PC-9 (cell line): Measurements from ENCODE around the gene AGPAT3. TPM values are rescaled to one million over a fixed set of nuclear protein-coding genes. Genes with fewer than 3 reads are reported as not detected.

Experiments
- BruUV-seq: library from RNA; stranded (reverse); fragments of 400-500 nt; replicated peaks from 2 replicates; lab custom pipeline; 2021; lab: Mats Ljungman, UMichigan
- CTCF ChIA-PET: fragments of 300-600 bp; sonication (Branson Sonifier 250); formaldehyde crosslinking; loops from one replicate; lab custom pipeline; 2022; ENCODE audit warnings: antibody characterized with exemption; lab: Charles Lee
- POLR2A ChIA-PET: fragments of 300-600 bp; sonication (Branson Sonifier 250); formaldehyde crosslinking; loops from one replicate; lab custom pipeline; 2022; ENCODE audit warnings: antibody characterized with exemption; ENCODE audit not compliant: unreplicated experiment; lab: Charles Lee
- DNase-seq, 2 experiments: peaks; one replicate each; pipeline versions ENCODE4 v3.0.0 to v3.0.0-alpha.2; 2015 to 2022; ENCODE audit warnings: mixed read lengths in 1 of 2
- H2AFZ ChIP-seq: fragments of 200-600 bp; sonication (generic); 2 replicates; pipeline ENCODE4 v1.8.1; 2017; ENCODE audit warnings: antibody characterized with exemption
- H3F3A ChIP-seq: fragments of 200-600 bp; sonication (generic); 2 replicates; pipeline ENCODE4 v1.8.1; 2017; ENCODE audit warnings: antibody characterized with exemption, mild to moderate bottlenecking, low read depth; ENCODE audit not compliant: insufficient read depth
- H3K27ac ChIP-seq: fragments of 200-600 bp; sonication (generic); 2 replicates; pipeline ENCODE4 v1.6.1; 2016; ENCODE audit warnings: mixed run types
- H3K27me3 ChIP-seq: fragments of 200-600 bp; sonication (generic); 2 replicates; pipeline ENCODE4 v1.6.1; 2016; ENCODE audit warnings: low read depth, mixed run types; ENCODE audit not compliant: insufficient read depth
- H3K36me3 ChIP-seq: fragments of 200-600 bp; sonication (generic); 2 replicates; pipeline ENCODE4 v1.6.1; 2016; ENCODE audit warnings: low read depth, mixed run types
- H3K4me1 ChIP-seq: fragments of 200-600 bp; sonication (generic); replicated peaks from 2 replicates; pipeline ENCODE4 v1.6.1; 2016; ENCODE audit warnings: mixed run types; ENCODE audit not compliant: insufficient read depth
- H3K4me2 ChIP-seq: fragments of 200-600 bp; sonication (generic); 2 replicates; pipeline ENCODE4 v1.6.1; 2017; ENCODE audit warnings: mixed run types
- H3K4me3 ChIP-seq: fragments of 200-600 bp; sonication (generic); 2 replicates; pipeline ENCODE4 v1.6.1; 2016; ENCODE audit warnings: mixed run types
- H3K79me2 ChIP-seq: fragments of 200-600 bp; sonication (generic); 2 replicates; pipeline ENCODE4 v1.6.1; 2017; ENCODE audit warnings: low read depth, mixed run types
- H3K9me2 ChIP-seq: fragments of 200-600 bp; sonication (generic); 2 replicates; pipeline ENCODE4 v1.8.1; 2017; ENCODE audit warnings: mild to moderate bottlenecking; ENCODE audit not compliant: insufficient read depth
- H3K9me3 ChIP-seq: fragments of 200-600 bp; sonication (generic); 2 replicates; pipeline ENCODE4 v1.8.1; 2016; ENCODE audit warnings: low read depth; ENCODE audit not compliant: insufficient read depth
- H4K20me1 ChIP-seq: fragments of 200-600 bp; sonication (generic); 2 replicates; pipeline ENCODE4 v1.8.1; 2017; ENCODE audit not compliant: insufficient read depth
- EZH2 ChIP-seq: fragments of 200-600 bp; sonication (generic); IDR thresholded peaks from 2 replicates; pipeline ENCODE4 v1.8.0; 2017; ENCODE audit warnings: antibody characterized with exemption, low read depth
- intact Hi-C: fragments of 100-400 bp; cut with micrococcal nuclease; formaldehyde crosslinking; loops from one replicate; pipeline ENCODE4 v1.10.0; 2022; ENCODE audit not compliant: unreplicated experiment
- total RNA-seq: library from RNA; stranded (reverse); gene quantifications from 2 replicates; pipeline ENCODE4 v1.2.3, GENCODE V29; 2021
- TF ChIP-seq, protein P1 (sequence below): fragments of 200-600 bp; sonication (generic); conservative IDR thresholded peaks from 2 replicates; pipeline ENCODE4 v1.6.1; 2017; ENCODE audit warnings: mixed run types, antibody characterized with exemption, mild to moderate bottlenecking, moderate library complexity

AGPAT3 gene
- total RNA-seq, 1 experiment from 2014 or later: 39.0 TPM

DNA sequence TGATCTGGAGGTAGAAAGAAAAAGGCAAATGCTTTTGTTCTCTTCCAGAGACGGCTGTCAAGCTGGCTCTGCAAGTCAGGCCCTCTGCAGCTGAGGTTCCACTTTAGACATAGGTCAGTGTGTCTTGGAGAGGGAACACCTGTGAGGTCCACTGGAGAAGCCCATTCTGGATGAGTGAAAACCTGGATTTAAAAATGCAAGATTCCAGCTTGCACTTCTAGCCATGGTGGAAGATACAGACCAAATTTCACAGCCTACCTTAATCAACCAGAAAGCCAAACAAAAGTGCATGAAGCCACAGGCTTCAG, 35.0 kb downstream of the AGPAT3 start:
- H3F3A ChIP-seq: no peaks in the 10 kb centered on the region
- intact Hi-C loops: no loop called here
- no peak overlapping the region for H3K27ac ChIP-seq
- H3K79me2 ChIP-seq: no peaks in the 10 kb centered on the region; the same call in 1 of the 2 replicates
- H4K20me1 ChIP-seq: no peaks in the 10 kb centered on the region
- no peaks in the 10 kb centered on the region for H3K36me3 ChIP-seq
- no peak for DNase-seq
- no peaks in the 10 kb centered on the region for H3K9me2 ChIP-seq
- H3K4me1 ChIP-seq: no peaks in the 10 kb centered on the region
- no peak overlapping the region for H3K4me2 ChIP-seq
- no TSS peak for BruUV-seq
- TF ChIP-seq EZH2: no peak
- TF ChIP-seq, protein P1, sequence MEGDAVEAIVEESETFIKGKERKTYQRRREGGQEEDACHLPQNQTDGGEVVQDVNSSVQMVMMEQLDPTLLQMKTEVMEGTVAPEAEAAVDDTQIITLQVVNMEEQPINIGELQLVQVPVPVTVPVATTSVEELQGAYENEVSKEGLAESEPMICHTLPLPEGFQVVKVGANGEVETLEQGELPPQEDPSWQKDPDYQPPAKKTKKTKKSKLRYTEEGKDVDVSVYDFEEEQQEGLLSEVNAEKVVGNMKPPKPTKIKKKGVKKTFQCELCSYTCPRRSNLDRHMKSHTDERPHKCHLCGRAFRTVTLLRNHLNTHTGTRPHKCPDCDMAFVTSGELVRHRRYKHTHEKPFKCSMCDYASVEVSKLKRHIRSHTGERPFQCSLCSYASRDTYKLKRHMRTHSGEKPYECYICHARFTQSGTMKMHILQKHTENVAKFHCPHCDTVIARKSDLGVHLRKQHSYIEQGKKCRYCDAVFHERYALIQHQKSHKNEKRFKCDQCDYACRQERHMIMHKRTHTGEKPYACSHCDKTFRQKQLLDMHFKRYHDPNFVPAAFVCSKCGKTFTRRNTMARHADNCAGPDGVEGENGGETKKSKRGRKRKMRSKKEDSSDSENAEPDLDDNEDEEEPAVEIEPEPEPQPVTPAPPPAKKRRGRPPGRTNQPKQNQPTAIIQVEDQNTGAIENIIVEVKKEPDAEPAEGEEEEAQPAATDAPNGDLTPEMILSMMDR: no peak
- H3K27me3 ChIP-seq: no peaks in the 10 kb centered on the region
- ChIA-PET CTCF (no interaction called here), POLR2A (no interaction called here)
- H3K9me3 ChIP-seq: no peaks in the 10 kb centered on the region
- H2AFZ ChIP-seq: no peak overlapping the region
- H3K4me3 ChIP-seq: no peak overlapping the region

DNA sequence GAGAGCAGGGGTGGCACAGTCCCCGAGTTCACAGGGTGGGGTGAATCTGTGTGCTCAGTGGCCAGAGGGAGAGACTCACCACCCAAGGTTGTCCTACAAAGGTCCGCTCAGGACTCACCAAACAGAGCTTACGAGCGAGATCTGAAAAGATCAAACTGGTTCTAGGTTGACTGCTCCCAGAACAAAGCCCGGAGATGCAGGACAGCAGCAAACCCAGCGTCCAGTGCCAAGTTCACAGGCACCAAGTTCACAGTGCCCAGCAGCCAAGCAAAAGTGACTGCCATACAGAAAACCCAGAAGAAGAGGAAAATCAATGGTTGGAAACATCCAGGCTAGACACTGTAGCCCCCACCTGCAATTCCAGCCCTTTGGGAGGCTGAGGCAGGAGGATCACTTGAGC, 35.7 kb downstream of the AGPAT3 start:
- TF ChIP-seq EZH2: no peak
- TF ChIP-seq, protein P1: no peak
- Histone ChIP-seq H3K79me2 (no peaks in the 10 kb centered on the region; the same call in 1 of the 2 replicates), H3F3A (no peaks in the 10 kb centered on the region), H3K9me3 (no peaks in the 10 kb centered on the region), H3K27me3 (no peaks in the 10 kb centered on the region), H3K4me2 (no peak overlapping the region), H2AFZ (no peak overlapping the region), H3K36me3 (no peaks in the 10 kb centered on the region), H3K4me3 (no peak overlapping the region), H4K20me1 (no peaks in the 10 kb centered on the region), H3K4me1 (no peaks in the 10 kb centered on the region), H3K27ac (no peak overlapping the region), H3K9me2 (no peaks in the 10 kb centered on the region)
- intact Hi-C loops: no loop called here
- DNase-seq: no peak
- POLR2A ChIA-PET: no interaction called here
- BruUV-seq: no TSS peak
- CTCF ChIA-PET: interaction anchor here (0.5 kb wide), 1 partner anchor 72 kb away, joined by 7 read pairs; no protein-coding TSS in a partner anchor

DNA sequence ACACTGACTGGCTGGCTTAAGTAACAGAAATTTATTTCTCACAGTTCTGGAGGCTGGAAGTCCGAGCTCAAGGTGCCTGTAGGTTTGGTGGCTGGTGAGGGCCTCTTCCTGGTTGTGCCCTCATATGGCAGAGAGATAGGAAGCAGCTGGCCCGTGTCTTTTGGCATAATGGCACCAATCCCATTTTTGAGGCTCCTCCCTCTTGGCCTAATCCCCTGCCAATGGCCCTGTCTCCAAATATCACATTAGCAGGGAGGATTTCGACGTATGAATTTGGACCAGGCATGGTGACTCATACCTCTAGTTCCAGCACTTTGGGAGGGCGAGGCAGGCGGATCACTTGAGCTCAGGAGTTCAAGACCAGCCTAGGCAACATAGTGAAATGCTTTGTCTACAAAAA, 37.4 kb downstream of the AGPAT3 start:
- H3K27me3 ChIP-seq: no peaks in the 10 kb centered on the region
- CTCF ChIA-PET: no interaction called here
- intact Hi-C loops: no loop called here
- H3K27ac ChIP-seq: no peak overlapping the region
- TF ChIP-seq EZH2: no peak
- TF ChIP-seq, protein P1: no peak
- no peaks in the 10 kb centered on the region for H3F3A ChIP-seq
- POLR2A ChIA-PET: no interaction called here
- no TSS peak for BruUV-seq
- H3K79me2 ChIP-seq: no peaks in the 10 kb centered on the region
- no peaks in the 10 kb centered on the region for H3K4me1 ChIP-seq
- H3K4me2 ChIP-seq: no peak overlapping the region
- H3K9me3 ChIP-seq: no peaks in the 10 kb centered on the region
- no peaks in the 10 kb centered on the region for H4K20me1 ChIP-seq
- H3K9me2 ChIP-seq: no peaks in the 10 kb centered on the region
- no peak for DNase-seq
- no peaks in the 10 kb centered on the region for H3K36me3 ChIP-seq
- no peak overlapping the region for H2AFZ ChIP-seq
- no peak overlapping the region for H3K4me3 ChIP-seq
